GM23248 (cell line): ENCODE results near the gene SV2B. TPM values are rescaled to one million over a fixed set of nuclear protein-coding genes. Genes with fewer than 3 reads are reported as not detected.

Source experiments
- DNase-seq: peaks from one replicate; pipeline ENCODE4 v3.0.0-alpha.2; 2015
- H2AFZ ChIP-seq: fragments of 200-600 bp; sonication (generic); 2 replicates; pipeline ENCODE4 v1.6.1; 2016; ENCODE audit warnings: antibody characterized with exemption
- H3F3A ChIP-seq: fragments of 200-600 bp; sonication (generic); 2 replicates; pipeline ENCODE4 v1.6.1; 2016; ENCODE audit warnings: mild to moderate bottlenecking, antibody characterized with exemption, mixed run types; ENCODE audit not compliant: insufficient read depth
- H3K27ac ChIP-seq: fragments of 200-600 bp; sonication (generic); 2 replicates; pipeline ENCODE4 v1.5.1; 2016; ENCODE audit warnings: mild to moderate bottlenecking
- H3K27me3 ChIP-seq: fragments of 200-600 bp; sonication (generic); replicated peaks from 2 replicates; pipeline ENCODE4 v1.6.1; 2016; ENCODE audit warnings: mild to moderate bottlenecking; ENCODE audit not compliant: insufficient read depth
- H3K36me3 ChIP-seq: fragments of 200-600 bp; sonication (generic); 2 replicates; pipeline ENCODE4 v1.6.1; 2016; ENCODE audit warnings: low read depth, mild to moderate bottlenecking
- H3K4me1 ChIP-seq: fragments of 200-600 bp; sonication (generic); 2 replicates; pipeline ENCODE4 v1.6.1; 2016; ENCODE audit warnings: mild to moderate bottlenecking; ENCODE audit not compliant: insufficient read depth
- H3K4me2 ChIP-seq: fragments of 200-600 bp; sonication (generic); one replicate; pipeline ENCODE4 v1.6.1; 2016; ENCODE audit warnings: mild to moderate bottlenecking; ENCODE audit not compliant: unreplicated experiment
- H3K4me3 ChIP-seq: fragments of 200-600 bp; sonication (generic); 2 replicates; pipeline ENCODE4 v1.5.1; 2016; ENCODE audit warnings: mild to moderate bottlenecking
- H3K79me2 ChIP-seq: fragments of 200-600 bp; sonication (generic); 2 replicates; pipeline ENCODE4 v1.6.1; 2016; ENCODE audit warnings: mild to moderate bottlenecking; ENCODE audit not compliant: insufficient read depth
- H3K9ac ChIP-seq: fragments of 200-600 bp; sonication (generic); 2 replicates; pipeline ENCODE4 v1.6.1; 2016; ENCODE audit warnings: mild to moderate bottlenecking
- H3K9me2 ChIP-seq: fragments of 200-600 bp; sonication (generic); 2 replicates; pipeline ENCODE4 v1.6.1; 2016; ENCODE audit warnings: mixed run types, mild to moderate bottlenecking, moderate library complexity; ENCODE audit not compliant: insufficient read depth
- H3K9me3 ChIP-seq: fragments of 200-600 bp; sonication (generic); one replicate; pipeline ENCODE4 v1.6.1; 2017; ENCODE audit warnings: low read depth
- H4K20me1 ChIP-seq: fragments of 200-600 bp; sonication (generic); 2 replicates; pipeline ENCODE4 v1.6.0; 2016; ENCODE audit not compliant: insufficient read depth
- EZH2 ChIP-seq: fragments of 200-600 bp; sonication (generic); IDR thresholded peaks from 2 replicates; pipeline ENCODE4 v1.6.1; 2018; ENCODE audit warnings: antibody characterized with exemption, mild to moderate bottlenecking; ENCODE audit not compliant: insufficient read depth, poor library complexity, severe bottlenecking
- EZH2phosphoT487 ChIP-seq: fragments of 200-600 bp; sonication (generic); IDR thresholded peaks from 2 replicates; pipeline ENCODE4 v1.6.1; 2018; ENCODE audit warnings: antibody characterized with exemption, moderate library complexity, mild to moderate bottlenecking, low read depth; ENCODE audit not compliant: insufficient read depth
- WGBS, 2 experiments: methylation state at CpG; one replicate each; pipeline ENCODE4 v1.1.6; 2015 to 2017; ENCODE audit warnings: low lambda C conversion rate in 2 of 2, low coverage in 1 of 2; ENCODE audit errors: missing lambda C conversion rate in 2 of 2; 5-methylcytosine and 5-hydroxymethylcytosine counted together
- in situ Hi-C: fragments of 300-500 bp; cut with MboI; formaldehyde crosslinking; loops from 2 replicates; pipeline ENCODE4 v1.15.0; 2020
- polyA plus RNA-seq: library from polyadenylated mRNA; unstranded; fragments of >200 nt; fragmentation: Nextera tagmentation; extraction: Ambion mirVana; gene quantifications from 2 replicates; pipeline ENCODE4 v1.2.1, GENCODE V29; 2016
- total RNA-seq: library from RNA; depleted of rRNA; stranded (reverse); fragments of >200 nt; shearing (Covaris generic); gene quantifications from 2 replicates; pipeline ENCODE4 v1.2.3, GENCODE V29; 2014

Gene SV2B
- total and polyA plus RNA-seq, 2 experiments from 2014 or later, result not detected

DNA sequence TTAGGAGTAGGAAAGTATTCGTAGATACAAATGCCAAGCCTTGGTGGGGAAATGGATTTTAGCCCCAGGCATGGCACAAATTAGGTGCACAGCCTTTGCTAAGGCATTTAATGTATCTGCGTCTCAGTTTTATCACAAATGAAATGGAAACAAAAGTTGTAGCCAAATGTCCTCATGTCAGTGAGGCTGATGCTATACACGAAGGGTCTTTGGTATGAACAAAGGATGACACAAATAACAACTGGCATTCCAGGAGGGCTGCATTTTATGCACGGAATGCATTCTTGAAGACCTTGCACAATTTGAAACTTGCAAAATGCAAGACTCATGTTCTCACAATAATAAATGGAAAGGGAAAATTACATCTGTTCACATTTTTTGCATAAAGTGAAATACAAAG, 181.9 kb downstream of the SV2B start:
- no peaks in the 10 kb centered on the region for H3K9me3 ChIP-seq
- H3K27me3 ChIP-seq, result no peaks in the 10 kb centered on the region
- no peak for DNase-seq
- no peak overlapping the region for H3K9ac ChIP-seq
- H2AFZ ChIP-seq, result no peak overlapping the region
- no peaks in the 10 kb centered on the region for H4K20me1 ChIP-seq
- WGBS, 2 experiments, result 27 to 36% methylated on average over 4 of the region's 4 CpGs
- no peaks in the 10 kb centered on the region for H3K79me2 ChIP-seq
- no peaks in the 10 kb centered on the region for H3K4me1 ChIP-seq
- H3K4me3 ChIP-seq, result no peak overlapping the region
- no peaks in the 10 kb centered on the region for H3F3A ChIP-seq
- in situ Hi-C loops, result no loop called here
- no peak overlapping the region for H3K4me2 ChIP-seq
- no peaks in the 10 kb centered on the region for H3K9me2 ChIP-seq
- TF ChIP-seq EZH2 (no peak), EZH2phosphoT487 (no peak)
- no peaks in the 10 kb centered on the region for H3K36me3 ChIP-seq
- no peak overlapping the region for H3K27ac ChIP-seq

DNA sequence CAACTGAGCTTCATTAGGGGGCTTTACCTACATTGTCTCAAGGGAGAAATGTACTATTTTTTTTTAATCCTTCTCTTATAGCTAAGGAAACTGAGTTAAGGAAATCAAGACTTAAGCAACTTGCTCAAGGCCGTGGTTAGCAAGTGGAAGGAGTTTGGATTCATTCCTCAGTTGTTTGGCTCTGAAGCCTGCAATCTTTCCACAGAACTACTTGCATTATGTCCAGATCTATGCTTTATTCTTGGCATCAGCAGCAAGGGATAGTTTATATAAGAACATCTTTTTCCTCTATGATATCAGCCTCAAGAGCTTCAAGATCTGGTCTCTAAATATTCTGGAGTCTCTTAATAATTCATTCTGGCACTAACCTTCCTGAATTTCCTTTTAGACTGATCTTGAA, 182.4 kb downstream of the SV2B start:
- Histone ChIP-seq H3K4me3 (no peak overlapping the region), H4K20me1 (no peaks in the 10 kb centered on the region), H3K79me2 (no peaks in the 10 kb centered on the region), H3K27me3 (no peaks in the 10 kb centered on the region), H3K36me3 (no peaks in the 10 kb centered on the region), H3K9ac (no peak overlapping the region), H3K4me2 (no peak overlapping the region), H3K9me3 (no peaks in the 10 kb centered on the region), H3K27ac (no peak overlapping the region), H2AFZ (no peak overlapping the region), H3K9me2 (no peaks in the 10 kb centered on the region), H3F3A (no peaks in the 10 kb centered on the region), H3K4me1 (no peaks in the 10 kb centered on the region)
- 35 to 39% methylated on average over 1 of the region's 1 CpG for WGBS, 2 experiments
- in situ Hi-C loops, result no loop called here
- DNase-seq, result no peak
- TF ChIP-seq EZH2 (no peak), EZH2phosphoT487 (no peak)

DNA sequence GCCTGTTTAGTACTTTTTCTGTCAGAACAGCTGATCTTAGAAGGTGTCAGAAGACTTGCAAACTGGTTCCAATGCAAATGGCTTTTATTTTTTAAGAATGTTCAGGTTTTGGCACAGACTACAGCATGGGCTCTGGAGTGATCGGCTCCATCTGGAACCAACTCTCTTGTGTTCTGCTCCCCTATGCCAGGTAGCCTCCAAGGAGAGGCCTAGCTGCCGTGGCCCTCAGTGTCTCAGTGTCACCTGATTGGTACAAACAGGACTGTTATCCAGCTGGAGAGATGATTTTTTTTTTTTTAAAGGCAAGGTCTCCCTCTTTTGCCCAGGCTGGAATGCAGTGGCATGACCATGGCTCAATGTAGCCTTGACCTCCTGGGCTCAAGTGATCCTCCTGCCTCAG, 183.1 kb downstream of the SV2B start:
- Histone ChIP-seq H3K9ac (no peak overlapping the region), H3K36me3 (no peaks in the 10 kb centered on the region), H3K9me3 (no peaks in the 10 kb centered on the region), H3K4me1 (no peaks in the 10 kb centered on the region), H4K20me1 (no peaks in the 10 kb centered on the region), H3K27ac (no peak overlapping the region), H3K4me3 (no peak overlapping the region), H3K79me2 (no peaks in the 10 kb centered on the region), H3K27me3 (no peaks in the 10 kb centered on the region), H2AFZ (no peak overlapping the region), H3K4me2 (no peak overlapping the region), H3F3A (no peaks in the 10 kb centered on the region), H3K9me2 (no peaks in the 10 kb centered on the region)
- no peak for DNase-seq
- no peak for TF ChIP-seq EZH2
- no peak for TF ChIP-seq EZH2phosphoT487
- in situ Hi-C loops, result no loop called here
- WGBS, 2 experiments, result 41 to 51% methylated on average over 2 of the region's 2 CpGs

DNA sequence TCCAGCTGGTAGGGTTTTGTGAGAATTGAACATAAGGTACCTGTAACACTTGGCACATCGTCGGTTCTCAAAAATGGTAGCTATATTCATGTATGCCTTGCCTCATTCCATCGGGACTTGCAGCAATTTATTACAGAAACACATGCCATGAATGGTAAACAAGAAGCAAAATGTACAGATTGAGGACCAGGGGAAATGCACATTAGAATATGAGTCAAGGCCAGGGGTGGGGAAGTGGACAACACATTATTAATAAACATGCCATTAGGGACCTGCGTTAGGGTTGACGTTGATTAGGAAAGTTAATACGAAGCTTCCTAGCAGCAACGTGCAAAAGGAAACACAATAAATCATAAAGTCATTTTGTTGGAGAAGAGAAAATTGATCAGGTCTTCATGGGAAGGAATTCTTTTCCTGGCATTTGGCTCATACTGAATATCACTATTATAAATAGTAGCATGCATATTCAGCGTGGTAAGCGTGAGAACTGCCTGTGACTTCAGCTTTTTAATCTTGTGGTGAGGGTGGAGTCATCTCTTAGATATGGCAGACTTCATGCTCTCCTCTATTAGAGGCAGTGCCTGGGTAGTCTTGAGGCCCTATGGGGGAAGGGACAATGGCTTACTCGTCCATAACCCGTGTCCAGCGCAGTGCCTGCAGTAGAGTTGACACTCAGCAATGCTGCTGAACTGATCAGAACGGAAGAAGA, 184.9 kb downstream of the SV2B start:
- DNase-seq, result no peak

DNA sequence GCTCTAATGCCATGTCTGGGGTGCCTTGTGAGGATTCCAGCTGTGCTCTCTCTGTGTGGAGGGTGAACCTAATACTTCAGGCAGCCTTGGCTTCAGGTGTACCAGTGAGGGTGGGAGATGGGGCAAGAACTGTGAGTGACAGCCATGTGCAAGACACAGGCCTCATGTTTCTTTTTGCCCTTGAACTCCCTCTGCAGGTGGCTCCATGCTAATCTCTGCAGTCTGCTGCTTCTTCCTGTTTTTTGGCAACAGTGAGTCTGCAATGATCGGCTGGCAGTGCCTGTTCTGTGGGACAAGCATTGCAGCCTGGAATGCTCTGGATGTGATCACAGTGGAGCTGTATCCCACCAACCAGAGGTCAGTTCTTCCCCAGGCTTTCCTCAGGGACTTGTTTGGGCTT, 189.3 kb downstream of the SV2B start:
- DNase-seq, result no peak
- H3K9ac ChIP-seq, result no peak overlapping the region
- H3F3A ChIP-seq, result no peaks in the 10 kb centered on the region
- in situ Hi-C loops, result no loop called here
- no peak overlapping the region for H3K4me3 ChIP-seq
- WGBS, 2 experiments, result 57 to 80% methylated on average over 1 of the region's 1 CpG
- H4K20me1 ChIP-seq, result no peaks in the 10 kb centered on the region
- H3K4me2 ChIP-seq, result no peak overlapping the region
- no peaks in the 10 kb centered on the region for H3K9me2 ChIP-seq
- H3K36me3 ChIP-seq, result no peaks in the 10 kb centered on the region
- H2AFZ ChIP-seq, result no peak overlapping the region
- no peaks in the 10 kb centered on the region for H3K9me3 ChIP-seq
- no peaks in the 10 kb centered on the region for H3K4me1 ChIP-seq
- no peaks in the 10 kb centered on the region for H3K79me2 ChIP-seq
- 0 out of 2 replicates have a peak, but pooled peaks cover 5% of the 10 kb centered on the region for H3K27me3 ChIP-seq
- TF ChIP-seq EZH2phosphoT487 (no peak), EZH2 (no peak)
- H3K27ac ChIP-seq, result no peak overlapping the region

More for the DNA sequence above, 184.9 kb downstream of the SV2B start:
- H3K9me2 ChIP-seq, result no peaks in the 10 kb centered on the region
- H3F3A ChIP-seq, result no peaks in the 10 kb centered on the region
- no peaks in the 10 kb centered on the region for H3K27me3 ChIP-seq
- no peaks in the 10 kb centered on the region for H4K20me1 ChIP-seq
- H3K27ac ChIP-seq, result no peak overlapping the region
- no peaks in the 10 kb centered on the region for H3K9me3 ChIP-seq
- H3K4me2 ChIP-seq, result no peak overlapping the region
- no peak overlapping the region for H3K4me3 ChIP-seq
- in situ Hi-C loops, result no loop called here
- no peaks in the 10 kb centered on the region for H3K79me2 ChIP-seq
- no peak overlapping the region for H3K9ac ChIP-seq
- no peak overlapping the region for H2AFZ ChIP-seq
- no peak for TF ChIP-seq EZH2phosphoT487
- TF ChIP-seq EZH2, result no peak
- no peaks in the 10 kb centered on the region for H3K36me3 ChIP-seq
- WGBS, 2 experiments, result 62% methylated on average over 13 of the region's 13 CpGs
- H3K4me1 ChIP-seq, result no peaks in the 10 kb centered on the region
